ENCODE data around the gene TTC22. TPM values are rescaled to one million over a fixed set of nuclear protein-coding genes. Genes with fewer than 3 reads are reported as not detected.

Gene TTC22
- polyA plus RNA-seq, 3 donors = 0.04 TPM; not detected in 2

DNA sequence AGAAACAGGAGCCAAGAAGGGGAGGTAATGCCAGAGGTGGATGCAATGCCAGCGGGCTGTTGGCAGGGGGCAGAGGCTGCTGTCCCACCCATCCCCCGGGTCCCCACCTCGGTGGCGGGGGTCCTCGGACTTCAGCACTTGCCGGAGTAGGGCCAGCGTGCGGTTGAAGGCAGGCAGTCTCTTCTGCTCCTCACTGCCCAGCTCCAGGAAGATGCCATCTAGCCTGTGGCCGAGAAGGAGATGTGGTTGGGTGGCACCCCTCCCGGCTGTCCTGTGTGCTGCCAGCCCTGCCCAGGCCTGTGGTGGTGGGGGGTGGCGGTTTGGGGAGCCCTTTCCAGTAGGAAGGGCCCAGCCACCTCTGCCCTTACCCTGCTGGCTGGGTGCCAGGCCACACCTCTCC lies 13.5 kb downstream of the TTC22 start:
- Histone ChIP-seq H3K9me3 (replicated peaks in 1 of 2; ENCODE audit: control insufficient read depth in 1 of 2, insufficient read depth in 1 of 2, low read length in 2 of 2) (peaks cover 0 to 4% of the 10 kb centered on the region in 2 donors), H3K36me3 (replicated peaks in 1 of 2; ENCODE audit: control insufficient read depth in 1 of 2, insufficient read depth in 2 of 2, low read length in 2 of 2) (no peaks in the 10 kb centered on the region), H3K4me2 (replicated peaks; ENCODE audit: extremely low read depth, low read length, poor library complexity, severe bottlenecking) (no peak overlapping the region), H3K27ac (ENCODE audit: low read depth in 1 of 2, low read length in 2 of 2) (no peak overlapping the region), H3K27me3 (ENCODE audit: control insufficient read depth in 2 of 2, insufficient read depth in 2 of 2, low read length in 2 of 2) (no peaks in the 10 kb centered on the region), H3K4me3 (replicated peaks in 1 of 3; ENCODE audit: low read depth in 2 of 3, low read length in 3 of 3) (no peak overlapping the region), H3K9ac (ENCODE audit: insufficient read depth, low read length, poor library complexity, severe bottlenecking) (no peak overlapping the region), H4K20me1 (ENCODE audit: insufficient read depth, low read length) (no peaks in the 10 kb centered on the region), H3K4me1 (ENCODE audit: control insufficient read depth in 1 of 2, insufficient read depth in 2 of 2, low read length in 2 of 2) (no peaks in the 10 kb centered on the region), H3K79me2 (ENCODE audit: insufficient read depth, low read length) (no peaks in the 10 kb centered on the region), H2AFZ (ENCODE audit: insufficient read depth, low read depth, low read length, poor library complexity, severe bottlenecking) (no peak overlapping the region)
- DNase-seq = no peak
- Mint-ChIP-seq H3K27ac (peak overlapping the region in 1 of 7 donors; percentile 51), H3K4me1 (peaks cover 7% of the 10 kb centered on the region), H3K36me3 (no peaks in the 10 kb centered on the region), H3K9me3 (peaks cover 0 to 10% (median 7%) of the 10 kb centered on the region in 7 donors), H3K4me3 (no peak overlapping the region), H3K27me3 (ENCODE audit: low read depth in 3 of 3) (peaks cover 0 to 2% (median 0%) of the 10 kb centered on the region in 3 donors)
- TF ChIP-seq, protein P1, sequence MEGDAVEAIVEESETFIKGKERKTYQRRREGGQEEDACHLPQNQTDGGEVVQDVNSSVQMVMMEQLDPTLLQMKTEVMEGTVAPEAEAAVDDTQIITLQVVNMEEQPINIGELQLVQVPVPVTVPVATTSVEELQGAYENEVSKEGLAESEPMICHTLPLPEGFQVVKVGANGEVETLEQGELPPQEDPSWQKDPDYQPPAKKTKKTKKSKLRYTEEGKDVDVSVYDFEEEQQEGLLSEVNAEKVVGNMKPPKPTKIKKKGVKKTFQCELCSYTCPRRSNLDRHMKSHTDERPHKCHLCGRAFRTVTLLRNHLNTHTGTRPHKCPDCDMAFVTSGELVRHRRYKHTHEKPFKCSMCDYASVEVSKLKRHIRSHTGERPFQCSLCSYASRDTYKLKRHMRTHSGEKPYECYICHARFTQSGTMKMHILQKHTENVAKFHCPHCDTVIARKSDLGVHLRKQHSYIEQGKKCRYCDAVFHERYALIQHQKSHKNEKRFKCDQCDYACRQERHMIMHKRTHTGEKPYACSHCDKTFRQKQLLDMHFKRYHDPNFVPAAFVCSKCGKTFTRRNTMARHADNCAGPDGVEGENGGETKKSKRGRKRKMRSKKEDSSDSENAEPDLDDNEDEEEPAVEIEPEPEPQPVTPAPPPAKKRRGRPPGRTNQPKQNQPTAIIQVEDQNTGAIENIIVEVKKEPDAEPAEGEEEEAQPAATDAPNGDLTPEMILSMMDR (IDR thresholded peaks at IDR 0.05) = no peak
- intact Hi-C loops (cut with micrococcal nuclease) = no loop called here
- WGBS (ENCODE audit: insufficient coverage) = 94% methylated on average over 7 of the region's 11 CpGs

DNA sequence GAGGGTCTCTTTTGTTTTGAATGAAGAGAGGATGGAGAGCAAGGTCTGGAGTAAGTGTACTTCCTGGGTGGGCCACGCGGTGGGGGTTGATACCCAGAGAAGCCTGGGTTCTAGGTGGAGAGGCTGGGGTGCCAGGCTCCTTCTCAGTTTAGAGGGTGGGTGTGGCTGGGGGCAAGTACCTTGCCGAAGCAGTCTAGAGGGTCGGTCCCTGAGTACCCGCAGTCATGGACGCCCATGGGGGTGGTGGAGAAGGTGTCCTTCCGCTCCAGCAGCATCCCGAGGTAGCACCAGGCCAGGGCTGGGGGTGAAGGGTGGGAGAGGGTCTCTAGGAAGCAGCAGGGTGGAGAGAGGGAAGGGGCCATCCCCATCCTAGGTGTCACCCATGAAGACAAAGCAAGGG lies 14.3 kb downstream of the TTC22 start:
- no peaks in the 10 kb centered on the region for H3K27me3 ChIP-seq (ENCODE audit: control insufficient read depth in 2 of 2, insufficient read depth in 2 of 2, low read length in 2 of 2)
- no peak overlapping the region for H3K9ac ChIP-seq (ENCODE audit: insufficient read depth, low read length, poor library complexity, severe bottlenecking)
- intact Hi-C loops (cut with micrococcal nuclease) = no loop called here
- no peaks in the 10 kb centered on the region for H3K79me2 ChIP-seq (ENCODE audit: insufficient read depth, low read length)
- Mint-ChIP-seq H3K4me1 (peaks cover 7% of the 10 kb centered on the region), H3K27ac (no peak overlapping the region), H3K27me3 (ENCODE audit: low read depth in 3 of 3) (peaks cover 0 to 4% (median 2%) of the 10 kb centered on the region in 3 donors), H3K4me3 (no peak overlapping the region), H3K36me3 (no peaks in the 10 kb centered on the region), H3K9me3 (peaks cover 0 to 4% (median 0%) of the 10 kb centered on the region in 7 donors)
- TF ChIP-seq, protein P1 (IDR thresholded peaks at IDR 0.05) = no peak
- no peaks in the 10 kb centered on the region for H4K20me1 ChIP-seq (ENCODE audit: insufficient read depth, low read length)
- no peak overlapping the region for H3K4me2 ChIP-seq (replicated peaks; ENCODE audit: extremely low read depth, low read length, poor library complexity, severe bottlenecking)
- no peak overlapping the region for H2AFZ ChIP-seq (ENCODE audit: insufficient read depth, low read depth, low read length, poor library complexity, severe bottlenecking)
- H3K4me1 ChIP-seq (ENCODE audit: control insufficient read depth in 1 of 2, insufficient read depth in 2 of 2, low read length in 2 of 2) = no peaks in the 10 kb centered on the region
- 95% methylated on average over 8 of the region's 8 CpGs for WGBS (ENCODE audit: insufficient coverage)
- H3K27ac ChIP-seq (ENCODE audit: low read depth in 1 of 2, low read length in 2 of 2) = no peak overlapping the region
- H3K4me3 ChIP-seq (replicated peaks in 1 of 3; ENCODE audit: low read depth in 2 of 3, low read length in 3 of 3) = no peak overlapping the region
- no peak for DNase-seq
- H3K9me3 ChIP-seq (replicated peaks in 1 of 2; ENCODE audit: control insufficient read depth in 1 of 2, insufficient read depth in 1 of 2, low read length in 2 of 2) = no peaks in the 10 kb centered on the region
- H3K36me3 ChIP-seq (replicated peaks in 1 of 2; ENCODE audit: control insufficient read depth in 1 of 2, insufficient read depth in 2 of 2, low read length in 2 of 2) = no peaks in the 10 kb centered on the region
